GM12872 (cell line): ENCODE data around the gene LRP6.

Experiments
- TF ChIP-seq, protein P1 (sequence below): IDR thresholded peaks from 3 replicates; pipeline ENCODE4 v1.5.1; 2011; ENCODE audit warnings: low read depth, mild to moderate bottlenecking, low read length, moderate library complexity; ENCODE audit not compliant: insufficient read depth

The LRP6 gene

GRCh38 chr12:12095021-12095420 lies 171.8 kb downstream of the LRP6 start:
- TF ChIP-seq, protein P1, sequence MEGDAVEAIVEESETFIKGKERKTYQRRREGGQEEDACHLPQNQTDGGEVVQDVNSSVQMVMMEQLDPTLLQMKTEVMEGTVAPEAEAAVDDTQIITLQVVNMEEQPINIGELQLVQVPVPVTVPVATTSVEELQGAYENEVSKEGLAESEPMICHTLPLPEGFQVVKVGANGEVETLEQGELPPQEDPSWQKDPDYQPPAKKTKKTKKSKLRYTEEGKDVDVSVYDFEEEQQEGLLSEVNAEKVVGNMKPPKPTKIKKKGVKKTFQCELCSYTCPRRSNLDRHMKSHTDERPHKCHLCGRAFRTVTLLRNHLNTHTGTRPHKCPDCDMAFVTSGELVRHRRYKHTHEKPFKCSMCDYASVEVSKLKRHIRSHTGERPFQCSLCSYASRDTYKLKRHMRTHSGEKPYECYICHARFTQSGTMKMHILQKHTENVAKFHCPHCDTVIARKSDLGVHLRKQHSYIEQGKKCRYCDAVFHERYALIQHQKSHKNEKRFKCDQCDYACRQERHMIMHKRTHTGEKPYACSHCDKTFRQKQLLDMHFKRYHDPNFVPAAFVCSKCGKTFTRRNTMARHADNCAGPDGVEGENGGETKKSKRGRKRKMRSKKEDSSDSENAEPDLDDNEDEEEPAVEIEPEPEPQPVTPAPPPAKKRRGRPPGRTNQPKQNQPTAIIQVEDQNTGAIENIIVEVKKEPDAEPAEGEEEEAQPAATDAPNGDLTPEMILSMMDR: no peak

GRCh38 chr12:12094481-12094880 lies 172.4 kb downstream of the LRP6 start:
- TF ChIP-seq, protein P1: no peak

DNA sequence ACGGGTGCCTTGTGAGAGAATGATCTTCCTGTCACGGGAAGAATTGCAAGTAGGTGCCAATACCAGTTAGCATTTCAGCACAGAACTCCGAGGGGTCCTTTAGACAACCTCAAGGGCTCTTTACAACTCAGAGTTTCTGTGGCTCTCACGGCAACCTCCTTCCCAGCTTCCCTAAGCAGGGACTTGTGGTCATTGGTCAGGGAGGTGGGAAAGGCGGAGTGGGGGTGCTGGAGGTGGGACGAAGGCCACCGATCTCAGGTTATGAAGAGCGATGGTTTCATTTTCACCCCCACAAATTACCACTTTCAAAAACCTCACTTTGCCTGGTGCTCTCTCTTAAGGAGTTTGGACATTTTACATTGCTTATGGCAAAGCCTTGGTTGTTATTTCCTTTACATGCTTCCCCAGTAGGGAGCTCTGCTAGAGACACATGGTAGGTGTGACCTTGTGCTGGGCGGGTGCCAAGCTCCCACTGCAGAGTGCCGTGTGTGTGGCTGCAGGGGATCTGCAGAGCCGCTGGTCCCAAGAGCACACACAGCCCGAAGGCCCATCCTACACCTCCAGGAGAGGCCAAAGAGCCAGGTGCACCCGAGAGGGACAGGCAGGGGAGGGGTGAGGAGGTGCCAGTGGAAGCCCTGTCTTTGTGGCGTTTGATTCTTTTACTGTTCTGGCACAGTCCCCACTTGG lies 174.7 kb downstream of the LRP6 start:
- TF ChIP-seq, protein P1: no peak

DNA sequence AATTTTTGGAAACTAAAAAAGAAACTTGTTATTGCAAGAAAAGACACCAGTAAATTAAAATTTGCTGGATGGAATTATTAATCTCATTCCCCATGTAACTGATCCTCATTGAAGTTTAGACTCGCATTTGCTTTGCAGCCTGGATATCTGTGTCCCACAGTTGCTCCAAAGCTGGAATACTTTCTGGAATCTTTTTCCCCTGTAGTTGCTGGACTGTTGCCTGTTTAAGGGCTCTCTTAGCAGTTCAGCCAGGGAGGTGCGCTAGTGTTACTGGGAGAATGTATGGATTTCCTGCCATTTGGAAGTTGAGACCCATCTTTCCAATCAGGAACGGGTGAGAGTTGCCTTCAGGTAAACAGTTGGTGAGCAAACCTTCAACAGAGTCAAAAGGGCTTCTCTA lies 175.8 kb downstream of the LRP6 start:
- TF ChIP-seq, protein P1: no peak

DNA sequence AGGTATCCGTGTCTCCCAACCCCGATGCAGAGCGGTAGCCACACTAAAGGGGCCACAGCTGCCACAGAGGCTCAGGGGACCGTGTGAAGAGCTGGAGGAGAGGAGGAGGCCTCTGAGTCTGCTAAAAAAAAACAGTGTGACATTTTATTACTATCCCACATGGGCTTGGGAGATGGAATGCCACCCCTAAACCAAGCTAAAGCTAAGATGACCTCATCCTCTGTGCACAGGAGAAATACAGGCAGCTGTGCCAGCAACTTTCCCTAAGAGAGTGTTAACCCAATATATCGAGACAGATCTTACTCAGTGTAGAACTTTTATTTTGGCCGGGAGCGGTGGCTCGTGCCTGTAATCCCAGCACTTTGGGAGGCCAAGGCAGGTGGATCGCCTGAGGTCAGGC lies 178.1 kb downstream of the LRP6 start:
- TF ChIP-seq, protein P1: no peak

- TF ChIP-seq, protein P1: no peak
Observed at GRCh38 chr12:12088147-12088546, 178.7 kb downstream of the LRP6 start.

DNA sequence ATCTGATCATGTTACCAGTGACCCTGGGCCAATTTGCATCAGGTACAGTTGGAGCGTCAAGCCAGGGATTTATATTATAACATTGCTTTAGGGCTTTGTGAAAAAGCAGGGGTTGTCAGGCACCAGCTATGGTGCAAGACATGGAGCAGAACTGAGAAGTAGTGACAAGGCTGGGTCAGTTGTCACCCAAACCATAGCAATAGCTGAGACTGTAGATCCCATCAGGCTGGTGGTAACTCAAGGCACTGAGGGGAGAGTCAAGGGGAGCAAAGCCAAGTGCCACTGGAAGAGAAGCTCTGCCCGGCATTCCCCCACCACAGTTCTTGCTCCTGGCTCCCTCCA lies 179.2 kb downstream of the LRP6 start:
- TF ChIP-seq, protein P1: no peak
